SK-N-SH treated with all-trans-retinoic acid at 6 μM for 48 hours (cell line): ENCODE data around the gene AXIN2.

Source experiments
- ATAC-seq: fragments of 200-7000 bp; cut with Tn5 transposase; 3 replicates; pipeline ENCODE4 v1.9.1; 2020; ENCODE audit warnings: mild to moderate bottlenecking, moderate library complexity
- ARNTL ChIP-seq: fragments of 450-650 bp; formaldehyde crosslinking; IDR thresholded peaks from 2 replicates; pipeline ENCODE4 v1.5.0; 2020; ENCODE audit warnings: low read depth, mild to moderate bottlenecking, moderate library complexity, borderline replicate concordance
- BACH2 ChIP-seq: fragments of 250-450 bp; sonication (Bioruptor Pico); IDR thresholded peaks from 2 replicates; pipeline ENCODE4 v1.9.0; 2021; ENCODE audit warnings: mild to moderate bottlenecking, borderline replicate concordance
- CSDC2 ChIP-seq: fragments of 250-450 bp; sonication (Bioruptor Pico); IDR thresholded peaks from 2 replicates; pipeline ENCODE4 v1.5.0; 2020; ENCODE audit warnings: mild to moderate bottlenecking, moderate library complexity
- ESRRG ChIP-seq: fragments of 250-450 bp; sonication (Bioruptor Pico); IDR thresholded peaks from 2 replicates; pipeline ENCODE4 v1.6.1; 2021; ENCODE audit warnings: mild to moderate bottlenecking
- GLIS3 ChIP-seq: fragments of 250-450 bp; sonication (Bioruptor Pico); IDR thresholded peaks from 2 replicates; pipeline ENCODE4 v1.5.0; 2020; ENCODE audit warnings: mild to moderate bottlenecking, moderate library complexity
- ISL1 ChIP-seq: fragments of 250-450 bp; sonication (Bioruptor Pico); IDR thresholded peaks from 2 replicates; pipeline ENCODE4 v2.1.2; 2022; ENCODE audit warnings: mild to moderate bottlenecking, moderate library complexity
- OSR1 ChIP-seq: fragments of 250-450 bp; sonication (Bioruptor Pico); IDR thresholded peaks from 2 replicates; pipeline ENCODE4 v1.8.0; 2022; ENCODE audit warnings: moderate library complexity, mild to moderate bottlenecking, inconsistent platforms
- PPARA ChIP-seq: fragments of 250-450 bp; sonication (Bioruptor Pico); IDR thresholded peaks from 2 replicates; pipeline ENCODE4 v1.5.0; 2020; ENCODE audit warnings: mild to moderate bottlenecking, borderline replicate concordance
- RARB ChIP-seq: fragments of 250-450 bp; sonication (Bioruptor Pico); IDR thresholded peaks from 2 replicates; pipeline ENCODE4 v1.8.0; 2021; ENCODE audit warnings: mild to moderate bottlenecking, moderate library complexity
- SNAI2 ChIP-seq: fragments of 250-450 bp; sonication (Bioruptor Pico); IDR thresholded peaks from 2 replicates; pipeline ENCODE4 v1.5.0; 2020; ENCODE audit warnings: mild to moderate bottlenecking, moderate library complexity
- TOX ChIP-seq: fragments of 250-450 bp; sonication (Bioruptor Pico); IDR thresholded peaks from 2 replicates; pipeline ENCODE4 v1.8.0; 2021; ENCODE audit warnings: mild to moderate bottlenecking, moderate library complexity, borderline replicate concordance
- ZC3H10 ChIP-seq: fragments of 250-450 bp; sonication (Bioruptor Pico); IDR thresholded peaks from 2 replicates; pipeline ENCODE4 v1.5.1; 2021; ENCODE audit warnings: mild to moderate bottlenecking, moderate library complexity
- ZFP3 ChIP-seq: fragments of 250-450 bp; sonication (Bioruptor Pico); IDR thresholded peaks from 2 replicates; pipeline ENCODE4 v1.5.0; 2020; ENCODE audit warnings: mild to moderate bottlenecking, moderate library complexity
- ZFP30 ChIP-seq: fragments of 450-650 bp; formaldehyde crosslinking; IDR thresholded peaks from 2 replicates; pipeline ENCODE4 v1.5.0; 2022; ENCODE audit warnings: mild to moderate bottlenecking, moderate library complexity
- ZNF565 ChIP-seq: fragments of 450-650 bp; formaldehyde crosslinking; conservative IDR thresholded peaks from 2 replicates; pipeline ENCODE4 v1.5.0; 2020; ENCODE audit warnings: low read depth, mild to moderate bottlenecking, moderate library complexity
- ZNF70 ChIP-seq: fragments of 450-650 bp; formaldehyde crosslinking; IDR thresholded peaks from 2 replicates; pipeline ENCODE4 v1.5.0; 2020; ENCODE audit warnings: mild to moderate bottlenecking, moderate library complexity
- ZNF8 ChIP-seq: fragments of 450-650 bp; formaldehyde crosslinking; IDR thresholded peaks from 2 replicates; pipeline ENCODE4 v1.5.0; 2020; ENCODE audit warnings: mild to moderate bottlenecking, moderate library complexity
- TF ChIP-seq, protein P1 (sequence below): fragments of 250-450 bp; sonication (Bioruptor Pico); IDR thresholded peaks from 2 replicates; pipeline ENCODE4 v1.5.0; 2020; ENCODE audit warnings: mild to moderate bottlenecking, moderate library complexity
- TF ChIP-seq, protein P2 (sequence below): fragments of 250-450 bp; sonication (Bioruptor Pico); IDR thresholded peaks from 2 replicates; pipeline ENCODE4 v1.8.0; 2020; ENCODE audit warnings: mild to moderate bottlenecking, moderate library complexity, borderline replicate concordance
- TF ChIP-seq, protein P3 (sequence below): fragments of 250-450 bp; sonication (Bioruptor Pico); IDR thresholded peaks from 2 replicates; pipeline ENCODE4 v1.8.0; 2021; ENCODE audit warnings: low read depth, mild to moderate bottlenecking, moderate library complexity, borderline replicate concordance
- TF ChIP-seq, protein P4 (sequence below): fragments of 250-450 bp; sonication (Bioruptor Pico); IDR thresholded peaks from 2 replicates; pipeline ENCODE4 v1.5.1; 2021; ENCODE audit warnings: mild to moderate bottlenecking, moderate library complexity

Gene AXIN2

DNA sequence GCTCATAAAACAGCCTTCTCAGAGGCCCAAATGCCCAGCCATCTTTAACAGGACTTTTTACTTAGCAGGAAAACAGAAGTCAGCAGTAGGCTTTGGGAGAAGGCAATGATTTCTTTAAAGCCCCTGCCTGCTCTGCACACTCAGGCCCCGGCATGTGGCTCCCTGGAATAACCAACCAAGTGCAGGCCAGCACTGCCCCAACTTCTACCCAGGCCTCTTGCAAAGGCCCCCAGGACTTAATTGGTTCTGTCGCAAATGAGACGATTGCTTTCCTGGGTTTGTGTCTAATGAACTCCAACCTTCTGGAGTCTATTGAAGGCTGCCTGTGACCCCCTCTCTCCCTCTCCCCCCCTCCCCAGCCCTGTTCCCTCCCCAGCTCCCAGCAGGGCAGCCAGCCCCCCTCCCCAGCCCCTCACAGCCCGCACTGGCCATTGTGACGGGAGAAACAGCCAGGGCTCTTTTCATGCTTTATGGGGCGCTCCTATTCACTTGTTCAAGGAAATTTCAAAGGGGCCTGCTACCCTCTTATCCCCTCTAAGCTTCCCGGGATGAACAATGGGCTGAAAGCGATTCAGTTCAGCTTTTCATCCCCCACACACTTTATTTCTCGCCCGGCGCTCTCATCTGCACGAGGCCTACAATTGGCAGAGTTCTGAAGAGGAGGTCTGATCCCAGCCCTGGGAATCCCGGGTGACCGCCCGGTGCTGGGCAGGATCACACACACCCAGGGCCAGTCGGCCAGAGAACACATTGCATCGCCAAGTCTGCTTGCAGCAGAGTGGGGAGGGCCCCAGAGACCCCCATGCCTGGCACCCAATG is 15.5 kb downstream of the AXIN2 start:
- ATAC-seq, result no peak
- TF ChIP-seq ZNF8 (no peak), PPARA (CRISPR knock-in tag) (no peak), ARNTL (CRISPR knock-in tag) (no peak), ZC3H10 (CRISPR knock-in tag) (no peak)
- TF ChIP-seq, protein P1, sequence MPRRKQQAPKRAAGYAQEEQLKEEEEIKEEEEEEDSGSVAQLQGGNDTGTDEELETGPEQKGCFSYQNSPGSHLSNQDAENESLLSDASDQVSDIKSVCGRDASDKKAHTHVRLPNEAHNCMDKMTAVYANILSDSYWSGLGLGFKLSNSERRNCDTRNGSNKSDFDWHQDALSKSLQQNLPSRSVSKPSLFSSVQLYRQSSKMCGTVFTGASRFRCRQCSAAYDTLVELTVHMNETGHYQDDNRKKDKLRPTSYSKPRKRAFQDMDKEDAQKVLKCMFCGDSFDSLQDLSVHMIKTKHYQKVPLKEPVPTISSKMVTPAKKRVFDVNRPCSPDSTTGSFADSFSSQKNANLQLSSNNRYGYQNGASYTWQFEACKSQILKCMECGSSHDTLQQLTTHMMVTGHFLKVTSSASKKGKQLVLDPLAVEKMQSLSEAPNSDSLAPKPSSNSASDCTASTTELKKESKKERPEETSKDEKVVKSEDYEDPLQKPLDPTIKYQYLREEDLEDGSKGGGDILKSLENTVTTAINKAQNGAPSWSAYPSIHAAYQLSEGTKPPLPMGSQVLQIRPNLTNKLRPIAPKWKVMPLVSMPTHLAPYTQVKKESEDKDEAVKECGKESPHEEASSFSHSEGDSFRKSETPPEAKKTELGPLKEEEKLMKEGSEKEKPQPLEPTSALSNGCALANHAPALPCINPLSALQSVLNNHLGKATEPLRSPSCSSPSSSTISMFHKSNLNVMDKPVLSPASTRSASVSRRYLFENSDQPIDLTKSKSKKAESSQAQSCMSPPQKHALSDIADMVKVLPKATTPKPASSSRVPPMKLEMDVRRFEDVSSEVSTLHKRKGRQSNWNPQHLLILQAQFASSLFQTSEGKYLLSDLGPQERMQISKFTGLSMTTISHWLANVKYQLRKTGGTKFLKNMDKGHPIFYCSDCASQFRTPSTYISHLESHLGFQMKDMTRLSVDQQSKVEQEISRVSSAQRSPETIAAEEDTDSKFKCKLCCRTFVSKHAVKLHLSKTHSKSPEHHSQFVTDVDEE (CRISPR knock-in tag), result no peak
- TF ChIP-seq, all 23 proteins: peak for 0

DNA sequence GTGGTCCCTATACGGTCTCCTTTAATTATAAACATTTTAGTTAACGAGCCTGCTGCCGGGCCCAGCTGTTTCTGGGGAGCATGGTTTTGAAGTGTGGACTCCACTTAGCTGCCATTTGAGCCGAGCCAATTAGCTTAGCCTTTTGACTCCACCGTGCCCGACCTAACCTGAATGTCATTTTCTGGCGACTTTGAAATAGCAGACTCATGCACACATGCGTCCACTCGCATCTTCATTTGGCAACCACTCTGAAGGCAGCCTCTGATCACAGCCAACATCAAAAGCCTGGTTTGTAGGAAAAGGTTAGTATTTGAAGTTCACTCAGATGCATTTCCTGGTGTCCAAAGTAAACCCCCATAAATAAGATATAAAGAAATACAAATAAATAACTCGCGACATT is 16.8 kb downstream of the AXIN2 start:
- TF ChIP-seq ZNF70 (CRISPR knock-in tag) (no peak), SNAI2 (CRISPR knock-in tag) (no peak), ZNF565 (CRISPR knock-in tag) (no peak), OSR1 (CRISPR knock-in tag) (no peak), GLIS3 (CRISPR knock-in tag) (no peak), BACH2 (CRISPR knock-in tag) (no peak)
- TF ChIP-seq, protein P1 (CRISPR knock-in tag), result no peak
- TF ChIP-seq, protein P2, sequence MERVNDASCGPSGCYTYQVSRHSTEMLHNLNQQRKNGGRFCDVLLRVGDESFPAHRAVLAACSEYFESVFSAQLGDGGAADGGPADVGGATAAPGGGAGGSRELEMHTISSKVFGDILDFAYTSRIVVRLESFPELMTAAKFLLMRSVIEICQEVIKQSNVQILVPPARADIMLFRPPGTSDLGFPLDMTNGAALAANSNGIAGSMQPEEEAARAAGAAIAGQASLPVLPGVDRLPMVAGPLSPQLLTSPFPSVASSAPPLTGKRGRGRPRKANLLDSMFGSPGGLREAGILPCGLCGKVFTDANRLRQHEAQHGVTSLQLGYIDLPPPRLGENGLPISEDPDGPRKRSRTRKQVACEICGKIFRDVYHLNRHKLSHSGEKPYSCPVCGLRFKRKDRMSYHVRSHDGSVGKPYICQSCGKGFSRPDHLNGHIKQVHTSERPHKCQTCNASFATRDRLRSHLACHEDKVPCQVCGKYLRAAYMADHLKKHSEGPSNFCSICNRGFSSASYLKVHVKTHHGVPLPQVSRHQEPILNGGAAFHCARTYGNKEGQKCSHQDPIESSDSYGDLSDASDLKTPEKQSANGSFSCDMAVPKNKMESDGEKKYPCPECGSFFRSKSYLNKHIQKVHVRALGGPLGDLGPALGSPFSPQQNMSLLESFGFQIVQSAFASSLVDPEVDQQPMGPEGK (CRISPR knock-in tag), result no peak
- ATAC-seq, result no peak

DNA sequence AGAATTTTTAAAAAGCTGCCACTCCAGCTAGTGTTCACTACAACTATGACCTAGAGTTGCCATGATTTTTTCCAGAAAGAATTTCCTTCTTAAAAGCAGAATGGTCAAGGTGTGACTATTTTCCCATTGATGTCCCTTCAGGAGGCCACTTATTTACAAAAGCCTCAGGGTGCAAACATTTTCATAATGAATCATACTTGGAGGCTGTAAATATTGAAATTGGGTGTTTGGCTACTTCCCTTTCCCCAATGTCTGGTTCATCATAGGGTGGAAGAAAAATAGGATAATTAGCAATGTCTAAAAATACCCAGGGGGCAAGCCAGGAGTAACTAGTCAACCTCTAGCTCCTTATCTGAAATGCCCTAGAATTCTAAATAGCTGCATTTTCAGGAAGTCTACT is 18.8 kb downstream of the AXIN2 start:
- no peak for ATAC-seq

DNA sequence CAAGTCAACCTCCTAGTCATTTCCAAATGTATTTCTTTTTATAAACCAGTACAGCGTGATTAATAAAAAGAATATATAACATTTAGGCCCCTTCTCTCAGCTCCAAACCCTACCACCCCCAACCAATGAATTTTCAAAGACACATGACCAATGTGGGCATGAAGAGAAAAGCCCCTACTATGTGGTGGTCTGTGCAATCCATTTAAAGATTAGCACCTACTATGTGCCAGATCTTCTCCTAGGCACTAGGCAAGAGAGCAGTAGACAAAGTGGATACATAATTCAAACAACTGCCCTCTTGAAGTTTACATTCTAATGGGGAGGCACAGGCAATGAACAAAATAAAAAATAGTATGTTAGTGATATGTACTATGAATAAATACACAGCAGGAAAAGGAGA is 19.4 kb downstream of the AXIN2 start:
- ATAC-seq, result no peak
- TF ChIP-seq PPARA (CRISPR knock-in tag) (no peak), ZFP3 (CRISPR knock-in tag) (no peak), ZNF8 (no peak), SNAI2 (CRISPR knock-in tag) (no peak), BACH2 (CRISPR knock-in tag) (no peak), ZNF70 (CRISPR knock-in tag) (no peak), ZFP30 (CRISPR knock-in tag) (no peak), ISL1 (no peak), TOX (CRISPR knock-in tag) (no peak), RARB (no peak), ARNTL (CRISPR knock-in tag) (no peak), CSDC2 (CRISPR knock-in tag) (no peak)
- TF ChIP-seq, protein P3, sequence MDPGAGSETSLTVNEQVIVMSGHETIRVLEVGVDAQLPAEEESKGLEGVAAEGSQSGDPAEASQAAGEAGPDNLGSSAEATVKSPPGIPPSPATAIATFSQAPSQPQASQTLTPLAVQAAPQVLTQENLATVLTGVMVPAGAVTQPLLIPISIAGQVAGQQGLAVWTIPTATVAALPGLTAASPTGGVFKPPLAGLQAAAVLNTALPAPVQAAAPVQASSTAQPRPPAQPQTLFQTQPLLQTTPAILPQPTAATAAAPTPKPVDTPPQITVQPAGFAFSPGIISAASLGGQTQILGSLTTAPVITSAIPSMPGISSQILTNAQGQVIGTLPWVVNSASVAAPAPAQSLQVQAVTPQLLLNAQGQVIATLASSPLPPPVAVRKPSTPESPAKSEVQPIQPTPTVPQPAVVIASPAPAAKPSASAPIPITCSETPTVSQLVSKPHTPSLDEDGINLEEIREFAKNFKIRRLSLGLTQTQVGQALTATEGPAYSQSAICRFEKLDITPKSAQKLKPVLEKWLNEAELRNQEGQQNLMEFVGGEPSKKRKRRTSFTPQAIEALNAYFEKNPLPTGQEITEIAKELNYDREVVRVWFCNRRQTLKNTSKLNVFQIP (CRISPR knock-in tag), result no peak
- TF ChIP-seq, protein P4, sequence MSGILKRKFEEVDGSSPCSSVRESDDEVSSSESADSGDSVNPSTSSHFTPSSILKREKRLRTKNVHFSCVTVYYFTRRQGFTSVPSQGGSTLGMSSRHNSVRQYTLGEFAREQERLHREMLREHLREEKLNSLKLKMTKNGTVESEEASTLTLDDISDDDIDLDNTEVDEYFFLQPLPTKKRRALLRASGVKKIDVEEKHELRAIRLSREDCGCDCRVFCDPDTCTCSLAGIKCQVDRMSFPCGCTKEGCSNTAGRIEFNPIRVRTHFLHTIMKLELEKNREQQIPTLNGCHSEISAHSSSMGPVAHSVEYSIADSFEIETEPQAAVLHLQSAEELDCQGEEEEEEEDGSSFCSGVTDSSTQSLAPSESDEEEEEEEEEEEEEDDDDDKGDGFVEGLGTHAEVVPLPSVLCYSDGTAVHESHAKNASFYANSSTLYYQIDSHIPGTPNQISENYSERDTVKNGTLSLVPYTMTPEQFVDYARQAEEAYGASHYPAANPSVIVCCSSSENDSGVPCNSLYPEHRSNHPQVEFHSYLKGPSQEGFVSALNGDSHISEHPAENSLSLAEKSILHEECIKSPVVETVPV, result no peak

More for the DNA sequence above, 18.8 kb downstream of the AXIN2 start:
- TF ChIP-seq ESRRG (CRISPR knock-in tag) (no peak), CSDC2 (CRISPR knock-in tag) (no peak), ZNF565 (CRISPR knock-in tag) (no peak), ZC3H10 (CRISPR knock-in tag) (no peak), TOX (CRISPR knock-in tag) (no peak), OSR1 (CRISPR knock-in tag) (no peak), ARNTL (CRISPR knock-in tag) (no peak), ZNF8 (no peak)
- TF ChIP-seq, protein P4, result no peak
- TF ChIP-seq, all 23 proteins: peak for 0
